GM19239 (cell line): Measurements from ENCODE around the gene COMMD1.
"Not testable (repeated sequence)": the region's sequence is repeated elsewhere in the genome, so short reads cannot be mapped to it uniquely, and the experiment has no call there.

ENCODE experiments used
- DNase-seq: peaks from one replicate; pipeline ENCODE4 v3.0.0; 2011; ENCODE audit warnings: low spot score; ENCODE audit not compliant: insufficient read length
- FAIRE-seq: peaks from 2 replicates; lab custom pipeline; 2011; peaks lifted over from hg19 to GRCh38; lab: Jason Lieb, UNC

Gene COMMD1

GRCh38 chr2:61961231-61961901, 55.9 kb downstream of the COMMD1 start:
- DNase-seq, result no peak

GRCh38 chr2:61962095-61962984, 56.9 kb downstream of the COMMD1 start:
- DNase-seq (no peak), FAIRE-seq (peak; percentile 52)

More at GRCh38 chr2:61961231-61961901, 55.9 kb downstream of the COMMD1 start:
- no peak for FAIRE-seq

GRCh38 chr2:61966087-61966727, 60.7 kb downstream of the COMMD1 start:
- DNase-seq (no peak), FAIRE-seq (no peak)

GRCh38 chr2:61967262-61967661, 61.8 kb downstream of the COMMD1 start:
- no peak for FAIRE-seq

GRCh38 chr2:61969376-61969775, 63.9 kb downstream of the COMMD1 start:
- no peak for DNase-seq
- FAIRE-seq, result no peak

More at GRCh38 chr2:61967262-61967661, 61.8 kb downstream of the COMMD1 start:
- DNase-seq, result no peak

- FAIRE-seq (no peak), DNase-seq (no peak)
These were observed 65.5 kb downstream of the COMMD1 start for GRCh38 chr2:61970807-61971556.

- FAIRE-seq (no peak), DNase-seq (no peak)
These were observed 73.0 kb downstream of the COMMD1 start for GRCh38 chr2:61978522-61978921.

- no peak for DNase-seq
These were observed 75.3 kb downstream of the COMMD1 start for GRCh38 chr2:61980758-61981157.

GRCh38 chr2:61984682-61985081, 79.2 kb downstream of the COMMD1 start:
- FAIRE-seq (no peak), DNase-seq (no peak)

More at GRCh38 chr2:61980758-61981157, 75.3 kb downstream of the COMMD1 start:
- FAIRE-seq, result no peak

GRCh38 chr2:61988462-61989366, 83.2 kb downstream of the COMMD1 start:
- no peak for FAIRE-seq
- no peak for DNase-seq

- FAIRE-seq, result peak; percentile 93
- DNase-seq, result peak; percentile 28
These were observed 88.0 kb downstream of the COMMD1 start for GRCh38 chr2:61993422-61994024.

- peak; percentile 37 for FAIRE-seq
These were observed 89.1 kb downstream of the COMMD1 start for GRCh38 chr2:61994531-61994930.

GRCh38 chr2:61995065-61995464, 89.6 kb downstream of the COMMD1 start:
- no peak for FAIRE-seq

More at GRCh38 chr2:61994531-61994930, 89.1 kb downstream of the COMMD1 start:
- no peak for DNase-seq

GRCh38 chr2:61995515-61995914, 90.0 kb downstream of the COMMD1 start:
- DNase-seq, result peak; percentile 29
- peak; percentile 90 for FAIRE-seq

More at GRCh38 chr2:61995065-61995464, 89.6 kb downstream of the COMMD1 start:
- no peak for DNase-seq

- DNase-seq (no peak), FAIRE-seq (no peak)
These were observed 93.0 kb downstream of the COMMD1 start for GRCh38 chr2:61998426-61998825.

- FAIRE-seq, result no peak
- DNase-seq, result no peak
These were observed 95.1 kb downstream of the COMMD1 start for GRCh38 chr2:62000538-62000937.

- no peak for FAIRE-seq
- DNase-seq, result no peak
These were observed 96.0 kb downstream of the COMMD1 start for GRCh38 chr2:62001431-62001830.

GRCh38 chr2:62004428-62004827, 99.0 kb downstream of the COMMD1 start:
- not testable (repeated sequence) for FAIRE-seq, DNase-seq
